Measurements from ENCODE around the gene SLC46A2.

Gene SLC46A2, protein sequence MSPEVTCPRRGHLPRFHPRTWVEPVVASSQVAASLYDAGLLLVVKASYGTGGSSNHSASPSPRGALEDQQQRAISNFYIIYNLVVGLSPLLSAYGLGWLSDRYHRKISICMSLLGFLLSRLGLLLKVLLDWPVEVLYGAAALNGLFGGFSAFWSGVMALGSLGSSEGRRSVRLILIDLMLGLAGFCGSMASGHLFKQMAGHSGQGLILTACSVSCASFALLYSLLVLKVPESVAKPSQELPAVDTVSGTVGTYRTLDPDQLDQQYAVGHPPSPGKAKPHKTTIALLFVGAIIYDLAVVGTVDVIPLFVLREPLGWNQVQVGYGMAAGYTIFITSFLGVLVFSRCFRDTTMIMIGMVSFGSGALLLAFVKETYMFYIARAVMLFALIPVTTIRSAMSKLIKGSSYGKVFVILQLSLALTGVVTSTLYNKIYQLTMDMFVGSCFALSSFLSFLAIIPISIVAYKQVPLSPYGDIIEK

GRCh38 chr9:112890106-112891081, at the start of gene SLC46A2:
SLC46A2 (minus strand) TSS chr9:112890876; CDS start chr9:112890681, 195 bp downstream.
- no peak for DNase-seq

DNA sequence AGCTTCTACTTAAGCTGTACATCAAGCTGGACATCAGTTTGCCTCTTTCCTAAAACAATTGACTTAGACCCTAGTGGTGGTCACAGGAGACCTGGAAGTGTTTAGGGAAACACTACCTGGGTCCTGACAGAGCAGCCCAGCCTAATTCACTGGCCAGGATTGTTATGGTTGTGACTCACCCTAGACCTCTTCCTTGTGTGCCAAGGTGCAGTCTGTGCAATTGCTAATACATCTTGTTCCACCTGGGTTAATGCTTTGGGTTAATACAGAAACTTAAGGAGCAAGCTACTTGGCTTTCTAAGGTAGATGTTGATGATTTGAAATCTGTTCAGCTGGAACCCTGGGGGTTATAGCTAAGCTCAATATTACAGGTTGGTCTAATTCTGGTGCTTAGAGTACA, 48.7 kb upstream of the SLC46A2 start:
- no peak for DNase-seq

- no peak for DNase-seq
Measured at GRCh38 chr9:112933696-112934095, 43.0 kb upstream of the SLC46A2 start.

DNA sequence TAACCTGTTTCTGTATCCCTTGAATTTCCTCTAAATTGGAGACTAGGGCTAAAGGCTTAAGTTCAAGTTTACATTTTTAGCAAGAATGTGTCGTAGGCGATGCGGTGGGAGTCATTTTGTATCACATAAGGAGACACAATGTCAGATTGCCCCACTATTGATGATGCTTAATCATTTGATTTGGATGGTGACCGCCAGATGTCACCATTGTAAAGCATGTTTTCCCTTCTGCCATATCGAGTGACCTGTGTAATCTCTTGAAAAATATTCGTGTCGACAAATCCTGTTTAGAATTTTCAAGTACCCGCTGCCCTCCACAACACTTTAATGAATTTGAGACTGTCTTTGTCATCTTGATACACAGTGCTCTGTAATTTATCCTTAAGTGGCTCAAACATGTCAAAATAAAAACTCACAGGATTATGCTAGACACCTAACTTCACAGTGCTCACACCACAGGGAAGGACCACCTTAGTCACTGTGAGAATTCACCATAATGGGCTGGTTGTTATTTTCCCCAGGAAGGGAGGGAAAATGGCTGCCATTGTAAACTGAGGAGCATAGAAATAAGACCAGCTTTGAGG, 34.5 kb upstream of the SLC46A2 start:
- peak; percentile 31 for DNase-seq

DNA sequence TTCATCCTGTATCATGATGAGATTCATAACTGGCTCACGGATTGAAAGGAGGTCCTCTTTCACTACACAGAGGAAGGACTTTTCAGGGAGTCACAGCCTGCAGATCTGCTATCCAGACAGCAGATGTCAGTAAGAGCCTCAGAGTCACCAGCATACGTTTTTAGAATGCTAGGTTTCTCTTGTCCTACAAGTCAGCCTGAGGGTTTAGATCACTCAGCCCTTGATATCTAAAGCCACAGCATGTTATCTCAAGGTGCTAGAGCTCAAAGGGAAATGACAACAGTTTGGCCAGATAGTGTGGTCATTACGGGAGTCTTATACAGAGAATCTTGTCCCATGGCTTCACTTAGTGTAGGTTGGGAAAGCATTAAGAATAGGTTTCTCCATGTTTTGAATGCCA, 30.9 kb upstream of the SLC46A2 start:
- no peak for DNase-seq

- no peak for DNase-seq
Measured at GRCh38 chr9:112917987-112918362, 27.3 kb upstream of the SLC46A2 start.

GRCh38 chr9:112917047-112917986, 26.6 kb upstream of the SLC46A2 start:
- DNase-seq: no peak

GRCh38 chr9:112914524-112914923, 23.8 kb upstream of the SLC46A2 start:
- no peak for DNase-seq

GRCh38 chr9:112913326-112913725, 22.6 kb upstream of the SLC46A2 start:
- DNase-seq: no peak

- no peak for DNase-seq
Measured at GRCh38 chr9:112912636-112913035, 22.0 kb upstream of the SLC46A2 start.

DNA sequence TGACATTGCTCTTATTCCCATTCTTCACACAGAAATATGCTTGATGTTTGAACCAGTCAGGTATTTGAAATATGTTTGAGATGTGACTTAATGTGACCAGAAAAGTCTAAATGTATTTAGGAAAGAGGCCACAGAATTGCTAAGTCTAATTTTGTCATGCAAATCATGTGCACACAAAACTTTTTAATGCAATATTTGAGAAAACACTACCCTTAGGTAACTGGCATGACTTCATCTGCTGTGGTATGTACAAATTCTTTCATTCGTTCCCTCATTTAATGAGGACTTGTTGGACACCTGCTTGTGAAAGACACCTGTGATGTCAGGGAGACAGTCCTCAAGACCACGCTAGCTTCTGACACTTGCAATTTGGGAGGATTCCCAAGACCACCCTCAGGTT, 21.1 kb upstream of the SLC46A2 start:
- DNase-seq: no peak

- no peak for DNase-seq
Measured at GRCh38 chr9:112905084-112905483, 14.4 kb upstream of the SLC46A2 start.

GRCh38 chr9:112900901-112901300, 10.2 kb upstream of the SLC46A2 start:
- no peak for DNase-seq

GRCh38 chr9:112900488-112900887, 9.8 kb upstream of the SLC46A2 start:
- no peak for DNase-seq

DNA sequence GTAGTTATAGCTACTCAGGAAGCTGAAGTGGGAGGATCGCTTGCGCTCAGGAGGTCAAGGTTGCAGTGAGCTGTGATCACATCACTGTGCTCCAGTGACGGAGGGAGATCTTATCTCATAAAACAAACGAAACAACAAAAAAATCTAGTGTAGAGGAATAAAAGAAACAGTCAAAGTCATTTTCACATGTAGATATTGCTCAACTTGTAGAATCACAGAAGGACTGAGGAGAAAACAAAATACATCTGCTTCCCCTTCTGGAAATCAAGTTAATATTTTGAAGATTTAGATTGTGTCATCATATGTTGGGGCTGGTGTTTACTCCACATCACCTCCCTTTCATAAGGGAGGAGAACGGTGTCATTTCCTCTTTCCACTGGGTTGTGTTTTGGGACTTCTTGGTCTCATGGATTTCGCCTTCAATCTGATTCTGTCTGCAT, 8.2 kb upstream of the SLC46A2 start:
- no peak for DNase-seq

- DNase-seq: no peak
Measured at GRCh38 chr9:112896131-112896530, 5.5 kb upstream of the SLC46A2 start.

GRCh38 chr9:112894699-112895098, 4.0 kb upstream of the SLC46A2 start:
- no peak for DNase-seq

GRCh38 chr9:112894041-112894440, 3.4 kb upstream of the SLC46A2 start:
- DNase-seq: no peak

- no peak for DNase-seq
Measured at GRCh38 chr9:112892981-112893380, 2.3 kb upstream of the SLC46A2 start.

DNA sequence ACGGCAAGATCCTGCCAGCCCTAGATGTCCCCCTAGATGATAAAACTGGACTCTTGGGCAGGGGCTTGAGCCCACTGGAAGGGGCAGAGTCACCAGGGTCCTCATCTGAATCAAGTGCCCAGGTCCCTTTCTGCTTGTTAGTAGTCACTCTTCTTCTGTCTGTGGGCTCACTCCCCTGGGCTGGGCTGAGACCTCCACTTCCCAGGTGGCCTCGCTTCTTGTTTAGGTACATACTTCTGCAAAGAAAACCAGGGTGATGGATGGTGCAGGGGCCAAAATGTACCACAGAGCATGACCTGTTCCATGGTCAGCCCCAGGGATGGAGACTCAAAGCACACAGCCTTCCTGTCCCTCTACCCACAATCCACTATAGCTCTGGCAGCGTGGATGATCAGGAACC, 845 bp upstream of the SLC46A2 start:
- no peak for DNase-seq

DNA sequence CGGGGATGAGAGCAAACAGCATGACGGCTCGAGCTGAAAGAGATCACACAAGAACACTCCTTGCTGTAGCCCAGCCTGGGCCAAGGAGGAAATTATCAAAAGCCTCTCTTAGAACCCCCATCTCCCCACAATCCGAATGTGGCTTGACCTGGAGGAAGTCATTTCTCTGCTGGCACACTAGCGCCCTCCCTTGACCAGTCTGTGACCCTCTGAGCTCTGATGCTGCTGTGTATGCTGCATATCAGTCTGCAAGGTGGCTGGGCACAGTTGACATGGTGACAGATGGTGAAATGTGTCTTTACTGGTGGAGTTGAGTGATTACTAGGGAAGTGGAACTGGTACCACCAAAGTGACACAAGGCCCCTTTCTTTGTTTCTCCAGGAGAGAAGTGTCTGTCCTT, 3.3 kb downstream of the SLC46A2 start:
- no peak for DNase-seq

- no peak for DNase-seq
Measured at GRCh38 chr9:112886351-112886750, 4.3 kb downstream of the SLC46A2 start.
